HepG2 (cell line): Measurements from ENCODE around the gene PDHX. TPM values are rescaled to one million over a fixed set of nuclear protein-coding genes. Genes with fewer than 3 reads are reported as not detected.
A peak's percentile ranks its signal among the peaks of the same experiment; 100 is the strongest.

ENCODE experiments used
- ARNTL ChIP-seq: sonication (generic); formaldehyde crosslinking; IDR thresholded peaks from 2 replicates; pipeline ENCODE4 v1.4.0; 2020; ENCODE audit warnings: mild to moderate bottlenecking, missing genetic modification reagents
- CAMTA2 ChIP-seq: sonication (generic); formaldehyde crosslinking; IDR thresholded peaks from 2 replicates; pipeline ENCODE4 v1.4.0; 2020; ENCODE audit warnings: mild to moderate bottlenecking, missing genetic modification reagents, borderline replicate concordance
- DMAP1 ChIP-seq: IDR thresholded peaks from 2 replicates; pipeline ENCODE4 v1.6.1; 2016
- GLI4 ChIP-seq: sonication (generic); formaldehyde crosslinking; IDR thresholded peaks from 2 replicates; pipeline ENCODE4 v1.5.1; 2020; ENCODE audit warnings: missing genetic modification reagents, mild to moderate bottlenecking, moderate library complexity, borderline replicate concordance
- HNF4G ChIP-seq, 2 experiments: sonication (generic) in 1 of 2; formaldehyde crosslinking in 1 of 2; IDR thresholded peaks; 2 replicates each; pipeline versions ENCODE4 v1.4.0 to v1.6.1; 2011 to 2020; ENCODE audit warnings: borderline replicate concordance in 2 of 2, low read depth in 2 of 2, mild to moderate bottlenecking in 2 of 2, low read length in 1 of 2, missing genetic modification reagents in 1 of 2, moderate library complexity in 1 of 2
- KAT7 ChIP-seq: IDR thresholded peaks from 2 replicates; pipeline ENCODE4 v1.6.1; 2018; ENCODE audit warnings: borderline replicate concordance, missing compliant biosample characterization
- KLF11 ChIP-seq: IDR thresholded peaks from 2 replicates; pipeline ENCODE4 v1.6.1; 2016; ENCODE audit warnings: missing compliant biosample characterization
- MAX ChIP-seq: IDR thresholded peaks from 2 replicates; pipeline ENCODE4 v1.6.1; 2012; ENCODE audit warnings: inconsistent platforms
- MTA3 ChIP-seq: sonication (generic); formaldehyde crosslinking; IDR thresholded peaks from 2 replicates; pipeline ENCODE4 v1.4.0; 2020; ENCODE audit warnings: missing genetic modification reagents
- MYC ChIP-seq: sonication (generic); formaldehyde crosslinking; IDR thresholded peaks from 2 replicates; pipeline ENCODE4 v1.9.0; 2021; ENCODE audit warnings: missing genetic modification reagents, borderline replicate concordance
- POGZ ChIP-seq: sonication (generic); formaldehyde crosslinking; IDR thresholded peaks from 2 replicates; pipeline ENCODE4 v1.4.0; 2020; ENCODE audit warnings: mild to moderate bottlenecking, missing genetic modification reagents
- SKI ChIP-seq: fragments of 450-650 bp; IDR thresholded peaks from one replicate; pipeline ENCODE4 v1.6.1; 2018; ENCODE audit warnings: mild to moderate bottlenecking; ENCODE audit not compliant: partially characterized antibody
- XRCC5 ChIP-seq: fragments of 200-400 bp; formaldehyde crosslinking; optimal IDR thresholded peaks from 2 replicates; pipeline ENCODE3; 2017; ENCODE audit warnings: mild to moderate bottlenecking, low read length
- ZBTB37 ChIP-seq: sonication (generic); formaldehyde crosslinking; IDR thresholded peaks from 2 replicates; pipeline ENCODE4 v1.4.0; 2020; ENCODE audit warnings: mild to moderate bottlenecking, missing genetic modification reagents
- ZFP91 ChIP-seq: sonication (generic); formaldehyde crosslinking; IDR thresholded peaks from 2 replicates; pipeline ENCODE4 v1.9.0; 2022; ENCODE audit warnings: missing genetic modification reagents, mild to moderate bottlenecking, borderline replicate concordance
- ZNF180 ChIP-seq: sonication (generic); formaldehyde crosslinking; IDR thresholded peaks from 2 replicates; pipeline ENCODE4 v1.4.0; 2020; ENCODE audit warnings: low read depth, missing genetic modification reagents, borderline replicate concordance
- ZNF3 ChIP-seq: IDR thresholded peaks from 2 replicates; pipeline ENCODE4 v1.7.0; 2017; ENCODE audit warnings: inconsistent platforms
- ZNF570 ChIP-seq: sonication (generic); formaldehyde crosslinking; IDR thresholded peaks from 2 replicates; pipeline ENCODE4 v1.4.0; 2020; ENCODE audit warnings: mild to moderate bottlenecking, missing genetic modification reagents, borderline replicate concordance
- ZNF619 ChIP-seq: sonication (generic); formaldehyde crosslinking; IDR thresholded peaks from 2 replicates; pipeline ENCODE4 v1.4.0; 2020; ENCODE audit warnings: mild to moderate bottlenecking, missing genetic modification reagents
- ZNF850 ChIP-seq: sonication (generic); formaldehyde crosslinking; conservative IDR thresholded peaks from 2 replicates; pipeline ENCODE4 v1.9.0; 2021; ENCODE audit warnings: mild to moderate bottlenecking, missing genetic modification reagents
- polyA plus RNA-seq, 8 experiments: library from polyadenylated mRNA; depleted of rRNA in 3 of 8; stranded (reverse) in 7 of 8; unstranded in 1 of 8; fragments of >200 nt; fragmentation: Illumina TruSeq in 4 of 8; extraction: Trizol in 4 of 8; gene quantifications; 2 replicates each; pipeline versions ENCODE4 v1.2.1 to v1.2.3, GENCODE V29; 2011 to 2016; ENCODE audit warnings: low read depth in 4 of 8, missing spikeins in 1 of 8, mixed read lengths in 1 of 8; ENCODE audit not compliant: insufficient read depth in 1 of 8
- total RNA-seq, 5 experiments: library from RNA; depleted of rRNA; stranded (reverse); fragments of >200 nt; fragmentation: Illumina TruSeq; extraction: Trizol; gene quantifications; 2 replicates each; pipeline ENCODE4 v1.2.3, GENCODE V29; 2016; ENCODE audit warnings: low read depth in 1 of 5

PDHX gene
- total and polyA plus RNA-seq, 2 of the 13 experiments (the other 11 are each of a cell fraction or from before 2014, with no cell fraction given): 41.0 to 73.8 TPM

- peak; percentile 36; the same call in 1 of the 2 replicates for TF ChIP-seq ZFP91 (CRISPR knock-in tag)
- TF ChIP-seq KLF11 (CRISPR knock-in tag): peak; percentile 89
- TF ChIP-seq ZNF850 (CRISPR knock-in tag): no peak
- TF ChIP-seq GLI4: no peak
- peak; percentile 93 for TF ChIP-seq ARNTL (CRISPR knock-in tag)
- TF ChIP-seq MAX: peak; percentile 99
- TF ChIP-seq KAT7 (CRISPR knock-in tag): peak; percentile 54; the same call in 1 of the 2 replicates
- peak; percentile 39 for TF ChIP-seq SKI
- no peak for TF ChIP-seq ZNF619 (CRISPR knock-in tag)
- no peak for TF ChIP-seq MTA3 (CRISPR knock-in tag)
- no peak for TF ChIP-seq ZBTB37 (CRISPR knock-in tag)
- TF ChIP-seq DMAP1: peak; percentile 93
- no peak for TF ChIP-seq ZNF180 (CRISPR knock-in tag)
- TF ChIP-seq MYC (CRISPR knock-in tag): peak; percentile 94
- peak; percentile 98 for TF ChIP-seq POGZ (CRISPR knock-in tag)
- no peak for TF ChIP-seq ZNF570
- peak; percentile 74 for TF ChIP-seq XRCC5
- TF ChIP-seq CAMTA2: no peak
- 0 out of 2 replicates have a peak, but pooled peaks have one; percentile 28 for TF ChIP-seq ZNF3 (CRISPR knock-in tag)
- peak; percentile 87; the same call in 1 of the 2 replicates for TF ChIP-seq HNF4G (IDR thresholded peaks at IDR 0.05; ENCODE audit: borderline replicate concordance, low read depth, low read length)
- TF ChIP-seq HNF4G (CRISPR knock-in tag; IDR thresholded peaks at IDR 0.05; ENCODE audit: borderline replicate concordance, low read depth): peak; percentile 94
Observed at GRCh38 chr11:34929794-34930763, 13.7 kb downstream of the PDHX start (continued).
